SHP77 treated with DMSO at 0.1 percent for 48 hours (cell line): ENCODE measurements around the gene MEI1.
"Not testable (repeated sequence)": the region's sequence is repeated elsewhere in the genome, so short reads cannot be mapped to it uniquely, and the experiment has no call there.

Source experiments
- DNase-seq: peaks from one replicate; lab custom pipeline; 2025; lab: John Stamatoyannopoulos, UW

The MEI1 gene

DNA sequence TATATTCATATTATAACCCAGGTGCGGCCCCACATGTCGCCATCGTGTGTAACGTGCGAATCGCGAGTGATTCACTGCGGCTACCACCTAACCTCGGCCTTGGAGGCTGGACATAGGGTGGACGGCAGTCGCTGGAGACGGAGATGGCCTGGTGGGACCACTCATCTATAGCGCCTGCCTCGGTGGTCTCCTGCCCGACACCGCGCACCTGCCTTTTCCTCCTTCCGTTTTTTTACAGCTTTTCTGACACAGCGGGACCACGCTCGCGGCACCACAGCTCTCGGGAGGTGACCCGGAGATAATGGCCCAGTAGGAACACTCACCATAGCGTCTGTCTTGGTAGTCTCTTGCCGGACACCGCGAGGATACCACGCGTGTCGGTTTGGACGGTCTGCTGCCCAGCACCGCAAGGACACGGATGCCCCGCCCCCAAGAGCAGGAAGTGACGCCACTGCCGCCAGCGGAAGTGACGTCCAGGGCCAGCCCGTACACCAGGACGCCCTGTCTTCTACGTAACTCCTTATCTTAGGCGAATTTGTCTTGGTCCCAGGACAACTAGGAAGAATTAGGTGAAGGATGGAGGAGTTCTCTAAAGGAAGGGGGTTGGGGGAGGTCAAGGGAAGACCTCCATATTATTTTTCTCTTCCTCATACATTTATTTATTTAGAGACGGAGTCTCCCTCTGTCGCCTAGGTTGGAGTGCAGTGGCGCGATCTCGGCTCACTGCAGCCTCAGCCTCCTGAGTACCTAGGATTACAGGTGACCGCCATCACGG is 17.1 kb upstream of the MEI1 start:
- DNase-seq: peak; percentile 72

DNA sequence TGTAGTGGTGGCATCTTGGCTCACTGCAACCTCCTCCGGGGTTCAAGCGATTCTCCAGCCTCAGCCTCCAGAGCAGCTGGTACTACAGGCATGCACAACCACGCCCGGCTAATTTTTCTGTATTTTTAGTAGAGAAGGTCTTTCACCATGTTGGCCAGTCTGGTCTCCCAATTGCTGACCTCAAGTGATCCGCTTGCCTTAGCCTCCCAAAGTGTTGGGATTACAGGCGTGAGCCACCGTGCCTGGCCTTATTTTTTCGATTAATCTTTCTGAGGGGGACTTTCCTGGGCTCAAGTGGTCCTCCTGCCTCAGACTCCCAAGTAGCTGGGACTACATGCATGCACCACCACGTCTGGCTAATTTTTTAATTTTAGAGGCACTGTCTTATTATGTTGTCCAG is 16.3 kb upstream of the MEI1 start:
- no peak for DNase-seq

DNA sequence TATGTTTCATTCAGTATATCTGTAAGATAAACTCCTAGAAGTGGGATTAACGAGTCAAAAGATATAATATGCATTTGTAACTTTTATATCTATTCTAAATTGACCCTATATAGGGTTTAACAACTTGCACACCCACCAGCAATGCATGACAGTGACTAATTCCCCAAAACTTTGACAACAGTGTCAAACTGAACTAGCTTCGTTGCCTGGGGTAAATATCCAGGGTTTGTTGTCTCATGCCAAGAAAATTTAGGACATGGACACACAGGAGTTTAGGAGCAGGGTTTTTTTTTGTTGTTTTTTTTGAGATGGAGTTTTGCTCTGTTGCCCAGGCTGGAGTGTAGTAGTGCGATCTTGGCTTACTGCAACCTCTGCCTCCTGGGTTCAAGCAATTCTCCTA is 15.7 kb upstream of the MEI1 start:
- DNase-seq: no peak

DNA sequence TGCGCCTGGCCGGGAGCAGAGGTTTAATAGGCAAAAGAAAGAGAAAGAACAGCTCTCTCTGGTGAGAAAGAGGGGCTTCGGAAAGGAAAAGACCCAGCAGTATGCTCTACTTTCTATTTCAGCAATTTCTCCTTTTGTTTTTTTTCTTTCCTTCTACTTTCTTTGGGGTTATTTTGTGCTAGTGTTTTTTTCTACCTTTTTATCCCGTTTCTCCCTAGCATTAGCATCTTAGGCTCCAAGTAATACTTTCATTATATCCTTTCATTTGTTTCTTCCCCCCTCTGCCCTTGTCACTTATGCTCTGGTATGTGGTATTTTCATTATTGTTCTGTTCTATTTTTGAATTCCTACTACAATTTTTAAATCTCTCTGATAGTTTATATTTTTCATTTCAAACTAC is 15.1 kb upstream of the MEI1 start:
- no peak for DNase-seq

DNA sequence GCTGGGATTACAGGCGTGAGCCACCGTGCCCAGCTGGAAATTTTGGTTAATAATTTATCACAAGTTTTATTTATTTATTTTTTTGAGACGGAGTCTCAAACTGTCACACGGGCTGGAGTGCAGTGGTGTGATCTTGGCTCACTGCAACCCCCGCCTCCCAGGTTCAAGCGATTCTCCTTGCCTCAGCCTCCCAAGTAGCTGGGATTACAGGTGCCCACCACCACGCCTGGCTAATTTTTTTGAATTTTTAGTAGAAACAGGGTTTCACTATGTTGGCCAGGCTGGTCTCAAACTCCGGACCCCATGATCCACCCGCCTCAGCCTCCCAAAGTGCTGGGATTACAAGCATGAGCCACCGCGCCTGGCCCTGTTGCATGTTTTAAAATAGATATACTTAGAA is 12.4 kb upstream of the MEI1 start:
- DNase-seq: not testable (repeated sequence)

DNA sequence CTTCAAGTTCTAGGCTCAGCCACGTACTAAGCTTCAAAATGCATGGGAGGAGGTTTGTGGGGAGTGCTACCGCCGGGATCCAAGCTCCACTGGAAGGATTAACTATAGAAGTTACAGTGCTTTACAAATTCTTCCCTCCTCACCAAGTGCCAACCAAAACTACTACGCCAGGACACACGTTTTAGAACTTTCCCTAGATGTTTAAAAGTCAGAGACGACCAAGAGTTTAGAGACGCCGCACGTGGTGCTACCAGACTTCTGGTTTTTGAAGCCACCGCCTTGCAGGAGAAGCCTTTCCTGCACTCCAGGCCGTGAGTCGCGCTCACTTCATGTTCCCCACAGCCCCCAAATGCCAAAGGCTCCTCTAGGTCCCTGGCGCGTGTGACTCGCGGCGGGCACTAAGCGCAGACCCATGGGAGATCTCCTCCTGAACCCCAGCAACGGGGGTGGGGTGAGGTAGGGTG is 11.4 kb upstream of the MEI1 start:
- DNase-seq: no peak

DNA sequence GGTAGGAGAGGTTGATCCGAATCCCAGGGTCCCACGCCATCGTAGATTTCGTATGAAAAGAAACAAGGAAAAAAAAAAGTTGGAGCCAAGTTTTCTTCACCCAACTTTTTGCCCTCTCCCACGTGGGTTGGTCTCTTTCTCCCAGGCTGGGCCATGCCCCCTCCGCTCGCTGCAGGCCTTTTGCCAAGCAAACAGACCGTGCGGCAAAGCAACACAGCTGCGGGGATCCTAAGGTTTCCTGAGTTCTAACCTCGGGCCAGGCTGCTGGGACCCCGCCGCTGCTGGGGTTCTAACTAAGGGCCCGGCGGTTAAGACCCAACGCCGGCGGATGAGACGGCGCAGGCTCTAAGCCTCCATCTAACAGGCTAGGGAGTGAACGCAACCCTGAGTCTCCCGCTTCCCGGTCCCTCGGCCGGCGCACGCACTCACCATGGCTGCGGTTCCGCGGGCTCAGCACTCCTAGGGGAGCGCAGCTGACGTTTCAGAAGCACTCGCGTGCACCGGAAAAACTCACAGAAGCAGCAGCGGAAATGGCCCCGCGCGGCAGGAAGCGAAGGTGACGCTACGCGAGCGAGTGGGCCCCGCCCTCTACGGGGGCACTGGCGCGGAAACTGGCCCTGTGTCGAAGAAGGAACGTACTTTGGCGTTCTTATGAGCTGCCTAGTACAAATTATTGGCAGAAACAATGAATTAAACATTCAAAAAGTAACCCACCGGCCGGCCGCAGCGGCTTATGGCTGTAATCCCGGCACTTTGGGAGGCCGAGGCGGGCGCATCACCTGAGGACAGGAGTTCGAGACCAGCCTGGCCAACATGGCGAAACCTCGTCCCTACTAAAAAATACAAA is 10.7 kb upstream of the MEI1 start, which contains the start of gene SNU13:
TSS of gene SNU13 (minus strand) at position 503 of the 847 bp plus-strand sequence. CDS start at position 432, 71 bp downstream.
- DNase-seq: peak; percentile 86

DNA sequence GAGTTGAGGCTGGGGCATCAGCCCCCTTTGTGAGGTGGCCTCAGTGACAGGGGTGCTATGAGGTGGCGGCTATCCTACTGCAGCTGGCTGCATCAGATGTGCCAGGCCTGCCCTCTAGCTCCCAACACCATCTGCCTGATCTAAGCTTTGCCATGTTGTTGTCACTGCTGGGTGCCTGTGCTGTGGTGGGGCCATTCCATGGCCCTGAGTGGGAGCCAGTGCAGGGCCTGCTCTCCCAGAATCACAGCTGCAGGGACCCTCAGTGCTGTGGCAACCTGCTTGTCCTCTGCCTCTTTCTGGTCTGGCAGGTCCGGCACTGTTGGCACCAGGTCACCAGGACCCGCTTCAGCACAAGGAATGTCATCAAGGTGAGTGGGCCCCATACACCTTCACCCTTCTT is 8.8 kb upstream of the MEI1 start:
- no peak for DNase-seq

DNA sequence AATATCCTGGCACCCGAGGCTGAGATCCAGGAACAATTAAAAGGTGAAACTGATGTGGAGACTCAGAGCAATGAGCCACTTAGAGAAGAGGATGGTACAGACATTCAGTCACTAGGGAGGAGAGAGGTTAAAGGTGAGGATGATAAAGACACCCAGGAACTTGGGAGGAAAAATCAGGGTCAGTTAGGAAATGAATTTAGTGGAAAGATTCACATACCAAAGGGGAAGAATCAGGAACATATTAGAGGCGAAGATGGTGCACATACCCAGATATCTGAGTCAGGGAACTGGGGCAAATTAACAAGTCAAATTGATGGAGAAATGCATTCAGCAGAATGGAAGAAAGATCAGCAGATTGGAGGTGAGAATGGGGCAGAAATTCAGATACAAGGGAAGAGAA is 4.1 kb upstream of the MEI1 start:
- DNase-seq: no peak

DNA sequence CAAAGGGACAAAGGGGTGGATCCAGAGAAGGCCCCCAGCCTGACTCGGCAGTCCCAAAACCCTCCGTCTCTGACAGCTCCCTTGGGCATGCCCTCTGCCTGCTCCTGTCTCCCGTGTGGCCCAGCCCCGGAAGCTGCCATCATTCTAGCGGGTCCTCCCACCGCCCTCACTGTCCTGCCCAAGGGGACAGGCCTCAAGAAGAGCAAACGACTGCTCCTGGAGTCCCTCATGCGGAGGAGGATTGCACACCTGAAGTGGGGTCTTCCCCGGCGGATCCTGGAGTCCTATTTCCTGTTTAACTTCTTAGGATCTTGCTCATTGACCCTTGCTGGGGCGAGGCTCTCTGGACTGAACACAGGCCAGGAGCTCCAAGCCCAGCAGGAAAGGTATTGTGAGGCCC is 2.6 kb upstream of the MEI1 start:
- peak; percentile 25 for DNase-seq

DNA sequence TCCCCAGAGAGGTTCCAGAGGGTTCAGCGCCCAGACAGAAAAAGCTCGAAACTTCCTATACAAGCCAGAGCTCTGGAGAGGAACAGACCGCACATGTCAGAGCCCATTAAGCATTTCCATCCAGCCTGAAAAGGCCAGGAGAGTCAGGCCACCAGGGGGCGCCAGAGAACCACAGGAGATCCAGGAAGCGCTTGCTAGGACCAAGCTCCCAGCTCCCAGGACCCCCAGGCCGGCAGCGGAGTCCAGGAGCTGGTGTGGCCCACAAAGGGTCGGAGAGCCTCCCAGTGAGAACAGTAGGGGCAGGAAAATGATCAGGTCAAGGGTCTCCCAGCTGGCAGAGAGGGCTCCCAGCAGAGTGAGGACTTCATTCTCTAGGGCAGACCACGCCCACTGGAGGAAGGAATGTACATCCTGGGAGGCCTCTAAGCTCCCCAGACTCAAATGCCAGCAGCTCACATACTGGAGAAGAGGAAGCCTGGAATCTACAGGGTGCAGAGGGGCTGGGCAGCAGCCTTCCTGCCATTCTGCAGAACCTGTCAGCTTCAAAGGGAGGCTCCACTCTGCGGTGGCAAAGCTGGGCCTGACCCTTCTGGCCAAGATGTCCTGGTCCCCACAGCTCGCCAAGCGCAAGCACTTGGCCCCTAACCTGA is 2.1 kb upstream of the MEI1 start:
- DNase-seq: peak; percentile 28

DNA sequence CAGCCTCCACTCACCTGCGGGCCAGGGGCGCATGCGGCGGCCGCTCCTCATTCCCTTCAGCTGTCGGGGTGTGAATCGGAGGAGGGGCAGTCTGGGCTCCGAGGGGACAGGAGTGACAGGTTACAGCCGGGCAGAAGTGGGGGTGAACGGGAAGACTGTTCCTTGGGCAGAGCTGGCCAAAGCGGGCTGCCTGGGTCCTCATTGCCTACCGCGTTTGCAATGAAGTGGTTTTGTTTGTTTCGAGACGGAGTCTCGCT is 733 bp downstream of the MEI1 start:
- DNase-seq: no peak

DNA sequence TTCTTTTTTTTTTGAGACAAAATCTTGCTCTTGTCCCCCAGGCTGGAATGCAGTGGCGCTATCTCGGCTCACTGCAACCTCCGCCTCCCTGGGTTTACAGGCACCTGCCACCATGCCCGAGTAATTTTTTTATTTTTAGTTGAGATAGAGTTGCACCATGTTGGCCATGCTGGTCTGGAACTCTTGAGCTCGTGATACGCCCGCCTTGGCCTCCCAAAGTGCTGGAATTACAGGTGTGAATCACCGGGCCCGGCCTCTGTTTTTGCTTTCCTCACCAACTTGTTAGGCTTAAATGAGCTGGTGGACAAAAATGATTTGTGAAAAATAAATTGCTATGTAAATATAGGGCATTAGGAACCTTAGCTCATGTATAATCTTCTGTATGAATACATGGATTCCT is 3.5 kb downstream of the MEI1 start:
- no peak for DNase-seq

DNA sequence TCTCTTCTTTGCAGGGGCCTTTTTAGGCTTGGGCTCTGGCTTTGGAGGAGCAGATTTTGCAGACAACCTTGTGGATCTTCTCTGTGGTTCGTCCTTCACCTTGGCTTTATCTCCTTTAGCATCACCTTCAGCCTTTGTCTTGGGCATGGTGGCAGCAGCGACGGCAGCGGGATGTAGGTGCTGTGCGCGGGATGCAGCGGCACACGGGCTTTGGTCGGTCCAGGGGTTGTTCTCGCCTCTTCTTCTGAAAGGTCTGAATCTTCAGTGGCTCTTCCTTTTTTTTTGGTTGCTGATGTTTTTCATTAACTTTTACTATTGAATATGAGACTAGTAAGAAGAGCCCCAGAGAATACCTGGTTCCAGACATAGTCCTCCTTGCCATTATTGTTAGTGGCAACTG is 10.0 kb downstream of the MEI1 start:
- no peak for DNase-seq

DNA sequence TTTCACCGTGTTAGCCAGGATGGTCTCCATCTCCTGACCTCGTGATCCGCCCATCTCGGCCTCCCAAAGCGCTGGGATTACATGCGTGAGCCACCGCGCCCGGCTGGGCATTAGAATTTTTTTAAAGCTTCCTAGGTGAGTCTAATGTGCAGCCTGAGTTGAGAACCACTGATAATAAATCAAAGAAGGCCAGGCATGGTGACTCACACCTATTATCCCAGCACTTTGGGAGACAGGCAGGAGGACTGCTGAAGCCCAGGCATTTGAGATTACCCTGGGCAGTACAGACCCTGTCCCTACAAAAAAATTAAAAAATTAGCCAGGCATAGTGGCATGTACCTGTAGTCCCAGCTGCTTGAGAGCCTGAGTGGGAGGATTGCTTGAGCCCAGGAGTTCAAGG is 13.7 kb downstream of the MEI1 start:
- no peak for DNase-seq

DNA sequence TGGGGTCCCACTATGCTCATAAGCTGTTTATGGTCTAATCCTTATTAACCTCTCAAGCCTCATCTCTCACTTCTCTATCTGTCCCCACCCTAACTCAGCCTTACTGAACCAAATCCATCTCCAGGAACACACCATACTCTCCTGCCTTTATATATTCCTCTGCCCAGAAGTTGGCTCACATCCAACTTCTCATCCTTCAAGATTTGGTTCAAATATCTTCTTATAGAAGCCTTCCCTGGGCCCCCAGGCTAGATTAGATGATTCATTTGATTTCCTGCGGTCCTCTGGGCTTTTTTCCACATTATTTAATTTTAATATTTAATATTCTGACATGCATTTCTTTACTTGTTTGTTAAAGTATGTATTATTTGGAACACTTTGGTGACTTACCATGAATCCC is 23.2 kb downstream of the MEI1 start:
- DNase-seq: no peak

DNA sequence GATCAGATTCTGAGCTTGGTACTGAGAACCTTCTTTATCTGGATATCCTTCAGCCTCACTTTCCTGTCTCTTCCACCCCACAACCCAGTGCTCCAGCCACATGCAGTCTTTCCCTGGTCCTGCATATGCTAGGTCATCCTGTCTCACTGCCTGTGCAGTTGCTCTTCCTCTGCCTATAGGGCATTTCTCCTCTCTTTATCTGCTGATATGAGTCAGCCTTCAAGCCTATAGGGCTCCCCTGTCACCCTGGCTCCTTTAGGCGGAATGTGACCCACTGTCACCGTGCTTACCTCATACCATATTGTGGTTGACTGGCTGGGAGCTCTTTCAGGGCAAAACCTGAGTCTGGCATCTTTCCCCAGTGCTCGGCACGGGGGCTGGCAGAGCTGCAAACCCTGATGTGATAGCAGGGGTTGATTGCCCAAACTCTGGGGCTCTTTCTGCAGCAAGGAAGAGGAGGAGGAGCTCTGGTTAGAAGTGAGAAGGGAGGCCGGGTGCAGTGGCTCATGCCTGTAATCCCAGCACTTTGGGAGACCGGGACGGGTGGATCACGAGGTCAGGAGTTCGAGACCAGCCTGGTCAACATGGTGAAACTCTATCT is 26.3 kb downstream of the MEI1 start:
- no peak for DNase-seq

DNA sequence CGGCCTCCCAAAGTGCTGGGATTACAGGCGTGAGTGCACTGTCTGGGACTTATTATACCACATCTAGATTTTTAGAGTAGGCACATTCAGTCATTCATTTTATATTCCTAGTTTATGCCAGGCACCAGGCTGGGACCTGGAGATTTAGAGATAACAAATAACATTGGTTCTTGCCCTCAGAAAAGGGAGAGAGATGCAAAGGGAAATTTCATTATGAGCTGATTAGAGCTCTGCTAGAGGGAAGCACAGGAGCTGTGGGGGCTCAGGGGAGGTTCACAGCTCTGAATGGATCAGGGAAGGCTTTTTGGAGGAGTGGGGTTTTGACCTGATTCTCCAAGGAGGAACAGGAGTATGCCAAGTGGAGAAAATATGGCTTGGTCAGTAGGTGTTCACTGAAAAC is 32.3 kb downstream of the MEI1 start:
- no peak for DNase-seq

DNA sequence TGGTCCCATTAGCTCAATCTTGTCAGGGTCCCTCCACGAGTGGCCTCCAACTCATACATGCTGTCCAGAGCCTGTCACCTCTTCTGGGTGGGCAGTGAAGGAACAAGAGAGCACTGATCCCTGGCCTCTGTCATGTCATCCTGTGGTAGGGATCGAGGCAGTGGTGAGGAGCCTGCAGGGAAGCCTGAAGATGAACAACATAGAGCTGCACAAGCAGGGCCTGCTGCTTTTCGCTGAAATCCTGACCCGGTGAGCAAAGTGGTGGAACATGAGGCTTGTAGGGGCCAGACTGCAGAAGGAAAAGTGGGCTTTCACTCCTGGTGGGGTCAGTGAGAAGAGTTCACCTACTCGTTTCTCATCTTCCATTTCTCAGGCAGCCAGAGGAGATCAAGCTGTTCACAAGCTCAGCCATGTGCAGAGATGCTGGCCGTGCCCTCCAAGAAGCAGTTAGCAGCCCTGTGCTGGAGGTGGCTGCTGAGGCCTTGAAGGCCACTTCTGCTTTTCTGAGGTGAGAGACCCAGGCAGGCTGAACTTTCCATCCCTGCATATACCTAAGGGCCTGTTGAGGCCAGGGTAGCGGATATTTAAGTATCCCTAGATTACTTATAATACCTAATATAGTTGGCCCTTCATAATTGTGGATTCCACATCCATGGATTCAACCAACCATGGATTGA is 32.9 kb downstream of the MEI1 start:
- no peak for DNase-seq

DNA sequence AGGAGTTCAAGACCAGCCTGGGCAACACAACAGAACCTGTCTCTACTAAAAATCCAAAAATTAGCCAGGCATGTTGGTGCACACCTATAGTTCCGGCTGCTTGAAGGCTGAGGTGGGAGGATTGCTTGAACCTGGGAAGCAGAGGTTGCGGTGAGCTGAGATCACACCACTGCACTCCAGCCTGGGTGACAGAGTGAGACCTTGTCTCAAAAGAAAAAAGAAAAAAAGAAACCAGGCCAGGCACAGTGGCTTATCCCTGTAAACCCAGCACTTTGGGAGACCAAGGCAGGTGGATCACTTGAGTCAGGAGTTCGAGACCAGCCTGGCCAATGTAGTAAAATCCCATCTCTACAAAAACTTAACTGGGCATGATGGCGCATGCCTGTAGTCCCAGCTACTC is 33.9 kb downstream of the MEI1 start:
- not testable (repeated sequence) for DNase-seq

DNA sequence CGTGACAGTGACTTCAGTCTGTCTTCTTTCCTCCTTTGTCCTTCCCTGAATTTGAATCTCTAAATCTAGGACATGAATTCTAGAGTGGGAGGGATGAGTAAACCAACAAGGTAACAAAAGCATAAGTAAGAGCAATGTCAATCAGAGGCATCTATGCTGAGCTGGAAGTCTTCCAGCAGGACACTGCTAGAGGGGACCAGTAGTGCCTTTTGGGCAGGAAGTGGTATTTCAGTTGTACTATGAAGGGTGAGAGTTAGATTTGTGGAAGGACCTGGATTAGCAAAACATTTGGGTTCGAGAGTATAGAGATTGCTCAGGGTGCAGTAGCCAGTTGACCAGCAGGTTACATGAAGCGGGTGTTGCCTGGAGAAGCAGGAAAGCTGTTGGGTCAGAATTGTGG is 40.3 kb downstream of the MEI1 start:
- no peak for DNase-seq

DNA sequence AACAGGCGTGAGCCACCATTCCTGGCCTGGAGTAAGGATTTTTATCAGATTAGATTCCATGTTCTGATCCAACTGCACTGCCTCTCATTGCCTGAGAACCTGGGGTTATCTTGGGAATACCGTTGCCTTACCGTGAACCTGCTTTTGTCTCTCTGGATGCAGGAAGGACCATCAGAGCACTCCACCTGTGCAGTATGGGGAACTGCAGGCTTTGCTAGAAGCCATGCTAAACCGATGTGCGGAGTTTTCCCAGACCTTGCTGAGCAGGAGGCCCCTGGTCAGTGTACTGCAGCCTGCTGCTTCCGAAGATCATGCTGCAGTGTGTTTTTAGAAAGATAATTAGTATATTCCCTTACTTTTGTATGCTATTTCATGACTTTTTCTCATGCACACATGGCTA is 43.6 kb downstream of the MEI1 start:
- no peak for DNase-seq
